Thyroid gland (tissue), 4 donors: ENCODE measurements around the gene TRABD2A.

Experiments used
- CTCF ChIP-seq, 6 experiments: fragments of 200-600 bp in 3 of 6; fragments of 450-650 bp in 3 of 6; sonication (generic) in 3 of 6; IDR thresholded peaks; one replicate each; pipeline ENCODE4 v1.5.1; 2016 to 2019; ENCODE audit warnings: antibody characterized with exemption in 6 of 6, mild to moderate bottlenecking in 2 of 6, inconsistent platforms in 1 of 6, moderate library complexity in 1 of 6
- POLR2A ChIP-seq, 2 donors: fragments of 450-650 bp; IDR thresholded peaks; one replicate each; pipeline ENCODE4 v1.6.1; 2017; ENCODE audit warnings: antibody characterized with exemption in 2 of 2, mild to moderate bottlenecking in 2 of 2, moderate library complexity in 1 of 2

DNA sequence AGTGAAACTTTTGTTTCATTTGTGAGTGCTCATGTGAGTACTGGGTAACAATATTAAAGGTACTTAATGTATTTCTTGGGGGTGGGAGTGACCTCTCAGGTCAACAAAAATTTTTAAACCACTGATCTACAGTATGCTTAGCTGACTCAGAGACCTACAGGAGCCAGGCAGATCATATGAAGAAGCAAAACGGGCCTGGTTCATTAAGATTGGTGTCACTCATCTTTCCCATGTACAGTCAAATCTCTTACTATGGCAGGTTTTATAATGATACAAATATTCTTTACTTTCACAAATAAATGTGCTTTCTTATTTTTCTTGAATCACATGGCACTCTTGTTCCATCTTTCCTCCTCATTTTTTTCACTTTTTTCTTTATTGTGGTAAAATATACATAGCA is 16.9 kb upstream of the TRABD2A start:
- TF ChIP-seq CTCF (IDR thresholded peaks at IDR 0.05) (no peak), POLR2A (IDR thresholded peaks at IDR 0.05) (no peak)
